SH-SY5Y (cell line): ENCODE measurements around the gene ESR2.

Source experiments
- GATA2 ChIP-seq: IDR thresholded peaks from 2 replicates; pipeline ENCODE4 v1.6.1; 2011; ENCODE audit warnings: mild to moderate bottlenecking, low read depth, low read length
- GATA3 ChIP-seq: IDR thresholded peaks from 2 replicates; pipeline ENCODE4 v1.6.1; 2011; ENCODE audit warnings: low read depth, mild to moderate bottlenecking, low read length, moderate library complexity

DNA sequence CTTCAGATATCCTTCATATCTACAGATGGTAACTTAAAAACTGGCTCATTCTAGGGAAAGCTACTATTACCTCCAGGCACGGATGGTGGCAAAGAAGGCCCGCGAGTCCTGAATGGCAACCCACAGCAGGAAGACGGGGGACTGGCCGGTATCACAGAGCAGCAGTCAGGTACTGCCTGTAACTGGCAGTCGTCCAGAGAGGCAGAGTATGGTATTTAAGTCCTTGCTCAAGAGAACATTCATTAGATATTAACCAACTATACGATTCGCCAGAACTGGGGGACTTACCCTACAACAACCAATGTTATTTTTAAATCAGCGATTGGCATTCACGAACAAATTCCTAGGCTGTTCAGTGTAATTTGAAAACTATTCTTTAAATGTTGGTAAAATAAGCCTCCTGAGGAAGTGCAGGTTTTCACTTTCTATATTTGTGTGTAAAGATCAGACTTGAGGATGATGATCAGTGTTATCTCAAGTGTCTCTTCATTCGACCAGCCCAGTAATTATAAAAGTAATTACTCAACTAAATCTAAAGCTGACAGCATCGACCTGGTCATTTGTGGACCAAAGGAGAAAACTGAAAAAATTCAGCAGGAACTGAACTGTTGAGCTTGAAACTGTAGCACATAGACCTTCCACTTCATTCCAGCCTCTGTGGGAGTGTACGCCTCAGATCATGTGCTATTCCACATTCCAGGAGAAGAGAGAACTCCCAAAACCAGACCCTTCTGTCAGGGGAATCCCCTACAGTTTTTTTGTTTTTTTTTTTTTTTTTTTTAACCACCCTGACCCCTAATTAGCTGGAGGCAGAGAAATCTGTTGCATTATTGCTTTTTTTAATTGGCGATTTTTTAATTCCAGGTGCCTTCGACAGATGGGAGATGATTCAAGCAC, 75.6 kb downstream of the ESR2 start:
- no peak for TF ChIP-seq GATA2
- TF ChIP-seq GATA3: no peak
